Right lobe of liver (tissue), 4 donors: ENCODE results near the gene IRF1.

Source experiments
- CTCF ChIP-seq, 4 donors: fragments of 200-600 bp in 3 of 4; fragments of 450-650 bp in 1 of 4; IDR thresholded peaks; one replicate each; pipeline versions ENCODE4 v1.5.1 to v1.8.0; 2016 to 2022; ENCODE audit warnings: antibody characterized with exemption in 4 of 4, mild to moderate bottlenecking in 2 of 4
- POLR2A ChIP-seq: fragments of 450-650 bp; IDR thresholded peaks from one replicate; pipeline ENCODE4 v1.6.1; 2017; ENCODE audit warnings: antibody characterized with exemption, mild to moderate bottlenecking
- donor health status: DM: no; HTN: no; CAD: no.
- donor health status: DM: no; HTN: no; CAD: no.
- donor health status: DM: no; HTN: yes; CAD: no.

GRCh38 chr5:132474881-132475496 is 15.6 kb downstream of the IRF1 start:
- TF ChIP-seq CTCF (IDR thresholded peaks at IDR 0.05) (no peak), POLR2A (no peak)
